ENCODE data around the gene EDAR.

DNA sequence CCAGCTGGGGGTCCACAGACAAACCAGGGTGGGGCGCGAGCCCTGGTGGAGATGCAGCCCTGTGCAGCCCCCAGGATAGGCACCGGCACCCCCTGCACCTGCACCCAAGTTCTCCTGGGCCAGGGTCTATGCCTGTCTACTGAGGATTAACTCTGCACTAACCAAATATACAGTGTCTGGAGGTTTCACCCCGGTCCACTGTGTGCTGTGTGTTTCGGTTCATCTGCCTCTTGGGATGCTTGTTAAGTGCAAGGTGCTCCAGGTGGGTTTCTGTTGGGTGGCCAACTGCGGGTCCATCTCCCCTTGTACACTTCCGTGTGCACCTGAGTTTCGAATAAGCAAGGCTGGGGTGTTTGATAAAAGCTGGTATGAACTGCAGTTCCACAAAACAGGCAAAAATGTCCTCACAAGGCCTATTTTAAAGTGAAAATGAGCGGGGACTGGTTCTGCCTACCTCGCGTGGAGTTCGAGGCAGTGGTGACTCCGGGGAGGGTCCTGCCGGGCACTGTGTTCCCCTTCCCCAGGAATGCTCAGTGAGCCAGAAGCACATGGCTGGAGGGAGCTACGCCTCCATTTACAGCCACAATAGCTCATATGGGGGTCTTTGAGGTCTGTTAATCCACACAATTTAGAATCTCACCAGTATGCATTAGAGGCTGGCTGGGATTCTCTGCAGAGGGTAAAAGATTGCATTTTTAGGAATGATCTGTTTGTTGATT is 70.7 kb downstream of the EDAR start:
- TF ChIP-seq, protein P1, sequence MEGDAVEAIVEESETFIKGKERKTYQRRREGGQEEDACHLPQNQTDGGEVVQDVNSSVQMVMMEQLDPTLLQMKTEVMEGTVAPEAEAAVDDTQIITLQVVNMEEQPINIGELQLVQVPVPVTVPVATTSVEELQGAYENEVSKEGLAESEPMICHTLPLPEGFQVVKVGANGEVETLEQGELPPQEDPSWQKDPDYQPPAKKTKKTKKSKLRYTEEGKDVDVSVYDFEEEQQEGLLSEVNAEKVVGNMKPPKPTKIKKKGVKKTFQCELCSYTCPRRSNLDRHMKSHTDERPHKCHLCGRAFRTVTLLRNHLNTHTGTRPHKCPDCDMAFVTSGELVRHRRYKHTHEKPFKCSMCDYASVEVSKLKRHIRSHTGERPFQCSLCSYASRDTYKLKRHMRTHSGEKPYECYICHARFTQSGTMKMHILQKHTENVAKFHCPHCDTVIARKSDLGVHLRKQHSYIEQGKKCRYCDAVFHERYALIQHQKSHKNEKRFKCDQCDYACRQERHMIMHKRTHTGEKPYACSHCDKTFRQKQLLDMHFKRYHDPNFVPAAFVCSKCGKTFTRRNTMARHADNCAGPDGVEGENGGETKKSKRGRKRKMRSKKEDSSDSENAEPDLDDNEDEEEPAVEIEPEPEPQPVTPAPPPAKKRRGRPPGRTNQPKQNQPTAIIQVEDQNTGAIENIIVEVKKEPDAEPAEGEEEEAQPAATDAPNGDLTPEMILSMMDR (IDR thresholded peaks at IDR 0.05): no peak
- TF ChIP-seq ZFX (IDR thresholded peaks at IDR 0.05; ENCODE audit: borderline replicate concordance): no peak

Data from 22Rv1 (cell line).